Neural cell (in vitro differentiated cells): ENCODE results near the gene TAS2R20. TPM values are rescaled to one million over a fixed set of nuclear protein-coding genes. Genes with fewer than 3 reads are reported as not detected.

Source experiments
- H2AFZ ChIP-seq: fragments of 200-600, 300-800 bp; sonication (generic), shearing (Covaris generic); 2 replicates; pipeline ENCODE4 v1.6.0; 2014; ENCODE audit warnings: low read depth, mild to moderate bottlenecking, antibody characterized with exemption, low read length, moderate library complexity
- H3F3A ChIP-seq: fragments of 200-600 bp; shearing (Covaris generic); 2 replicates; pipeline ENCODE4 v1.6.1; 2016; ENCODE audit warnings: mild to moderate bottlenecking, moderate library complexity, mixed read lengths, antibody characterized with exemption, low read length; ENCODE audit not compliant: insufficient read depth, poor library complexity, severe bottlenecking
- H3K27ac ChIP-seq: fragments of 200-600, 300-800 bp; sonication (generic), shearing (Covaris generic); 2 replicates; pipeline ENCODE4 v1.5.1; 2014; ENCODE audit warnings: mild to moderate bottlenecking, low read length, moderate library complexity
- H3K27me3 ChIP-seq: fragments of 300-800, 200-600 bp; sonication (generic), shearing (Covaris generic); 2 replicates; pipeline ENCODE4 v1.6.0; 2014; ENCODE audit warnings: mild to moderate bottlenecking, low read depth, low read length, moderate library complexity; ENCODE audit not compliant: insufficient read depth
- H3K36me3 ChIP-seq: fragments of 300-800, 200-600 bp; sonication (generic), shearing (Covaris generic); 2 replicates; pipeline ENCODE4 v1.5.1; 2014; ENCODE audit warnings: mild to moderate bottlenecking, antibody characterized with exemption, low read length, moderate library complexity; ENCODE audit not compliant: insufficient read depth
- H3K4me2 ChIP-seq: fragments of 300-800, 200-600 bp; sonication (generic), shearing (Covaris generic); 2 replicates; pipeline ENCODE4 v1.6.0; 2014; ENCODE audit warnings: mild to moderate bottlenecking, low read length
- H3K4me3 ChIP-seq: fragments of 300-800, 200-600 bp; sonication (generic), shearing (Covaris generic); 2 replicates; pipeline ENCODE4 v1.5.1; 2014; ENCODE audit warnings: mild to moderate bottlenecking, low read length, moderate library complexity
- H3K79me2 ChIP-seq: fragments of 200-600 bp; shearing (Covaris generic); replicated peaks from 2 replicates; pipeline ENCODE4 v1.6.0; 2014; ENCODE audit warnings: mild to moderate bottlenecking, low read length, moderate library complexity; ENCODE audit not compliant: insufficient read depth
- H3K9ac ChIP-seq: fragments of 300-800, 200-600 bp; sonication (generic), shearing (Covaris generic); 2 replicates; pipeline ENCODE4 v1.6.1; 2016; ENCODE audit warnings: mild to moderate bottlenecking, low read length, mixed read lengths
- H3K9me2 ChIP-seq: fragments of 200-600 bp; shearing (Covaris generic); 2 replicates; pipeline ENCODE4 v1.6.1; 2016; ENCODE audit warnings: mild to moderate bottlenecking, low read length, mixed read lengths; ENCODE audit not compliant: insufficient read depth
- H3K9me3 ChIP-seq: fragments of 200-600, 300-800 bp; sonication (generic), shearing (Covaris generic); 2 replicates; pipeline ENCODE4 v1.6.1; 2016; ENCODE audit warnings: mild to moderate bottlenecking, mixed run types, low read length, moderate library complexity, mixed read lengths
- H4K20me1 ChIP-seq: fragments of 200-600 bp; shearing (Covaris generic); 2 replicates; pipeline ENCODE4 v1.6.1; 2016; ENCODE audit warnings: mild to moderate bottlenecking, mixed run types; ENCODE audit not compliant: insufficient read depth
- EP300 ChIP-seq: fragments of 450-650 bp; conservative IDR thresholded peaks from 2 replicates; pipeline ENCODE4 v1.6.1; 2014; ENCODE audit warnings: antibody characterized with exemption, mild to moderate bottlenecking, moderate library complexity; ENCODE audit not compliant: poor library complexity, severe bottlenecking
- EZH2 ChIP-seq: fragments of 200-600, 300-800 bp; shearing (Covaris generic), sonication (generic); IDR thresholded peaks from 2 replicates; pipeline ENCODE4 v1.6.1; 2014; ENCODE audit warnings: antibody characterized with exemption, low read length, borderline replicate concordance, mild to moderate bottlenecking; ENCODE audit not compliant: insufficient read depth, poor library complexity, severe bottlenecking
- MXI1 ChIP-seq: fragments of 450-650 bp; conservative IDR thresholded peaks from 2 replicates; pipeline ENCODE4 v1.6.1; 2014; ENCODE audit warnings: antibody characterized with exemption, mild to moderate bottlenecking; ENCODE audit not compliant: poor library complexity, severe bottlenecking
- POLR2AphosphoS5 ChIP-seq: IDR thresholded peaks from 2 replicates; pipeline ENCODE4 v1.6.1; 2012
- RAD21 ChIP-seq: fragments of 450-650 bp; conservative IDR thresholded peaks from 2 replicates; pipeline ENCODE4 v1.6.1; 2014; ENCODE audit warnings: antibody characterized with exemption, mild to moderate bottlenecking, moderate library complexity
- SMC3 ChIP-seq: fragments of 450-650 bp; conservative IDR thresholded peaks from 2 replicates; pipeline ENCODE4 v1.6.1; 2014; ENCODE audit warnings: antibody characterized with exemption, mild to moderate bottlenecking, moderate library complexity; ENCODE audit not compliant: poor library complexity
- TAF1 ChIP-seq: IDR thresholded peaks from 2 replicates; pipeline ENCODE4 v1.6.1; 2012; ENCODE audit warnings: low read depth
- polyA plus RNA-seq: library from polyadenylated mRNA; depleted of rRNA; stranded (reverse); fragments of >200 nt; gene quantifications from 2 replicates; pipeline ENCODE4 v1.2.3, GENCODE V29; 2014
- TF ChIP-seq, protein P1 (sequence below): fragments of 450-650 bp; IDR thresholded peaks from 2 replicates; pipeline ENCODE4 v1.5.1; 2014; ENCODE audit warnings: antibody characterized with exemption, mild to moderate bottlenecking, moderate library complexity; ENCODE audit not compliant: poor library complexity, severe bottlenecking
- TF ChIP-seq, protein P2 (sequence below): IDR thresholded peaks from 2 replicates; pipeline ENCODE4 v1.6.1; 2012; ENCODE audit warnings: borderline replicate concordance

TAS2R20 gene
- polyA plus RNA-seq, 1 donor from 2014 or later, result 3.3 TPM

DNA sequence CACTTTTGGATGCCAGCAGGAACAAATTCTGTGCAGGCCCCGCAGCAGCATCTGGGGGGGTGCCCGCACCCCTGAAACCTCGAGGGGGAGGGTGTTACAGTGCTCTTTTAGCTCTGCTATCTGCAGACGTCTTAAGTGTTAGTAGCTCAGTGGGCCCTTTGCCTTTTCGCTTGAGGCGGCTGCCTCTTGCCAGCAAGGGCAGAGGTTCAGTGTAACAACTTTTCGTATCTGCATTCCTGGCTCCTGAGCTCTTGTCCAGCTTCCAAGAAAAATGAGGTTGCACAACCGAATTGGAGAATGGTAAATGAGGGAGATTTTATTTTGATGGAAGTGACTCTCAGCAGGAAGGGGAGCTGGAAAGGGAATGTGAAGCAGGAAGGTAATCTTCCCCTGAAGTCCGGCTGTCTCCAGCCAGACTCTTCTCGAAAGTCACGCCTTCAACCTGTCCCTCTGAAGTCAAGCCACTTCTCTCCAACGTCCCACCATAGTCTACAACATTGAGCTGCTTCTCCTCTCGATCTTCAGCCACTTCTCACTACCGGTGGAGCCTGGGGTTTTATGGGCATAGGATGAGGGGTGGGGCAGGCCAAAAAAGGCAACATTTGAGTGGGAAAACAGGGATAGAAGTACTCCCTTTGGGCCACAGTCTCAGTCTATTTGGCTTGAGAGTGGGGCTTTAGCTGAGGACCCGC, 29.2 kb downstream of the TAS2R20 start:
- Histone ChIP-seq H3K9me2 (no peaks in the 10 kb centered on the region), H3K79me2 (no peaks in the 10 kb centered on the region), H3F3A (no peaks in the 10 kb centered on the region), H3K27ac (no peak overlapping the region), H4K20me1 (no peaks in the 10 kb centered on the region), H3K9ac (no peak overlapping the region), H3K4me2 (no peak overlapping the region), H3K36me3 (no peaks in the 10 kb centered on the region), H3K4me3 (no peak overlapping the region), H3K27me3 (no peaks in the 10 kb centered on the region), H2AFZ (no peak overlapping the region), H3K9me3 (no peaks in the 10 kb centered on the region)
- TF ChIP-seq, protein P1, sequence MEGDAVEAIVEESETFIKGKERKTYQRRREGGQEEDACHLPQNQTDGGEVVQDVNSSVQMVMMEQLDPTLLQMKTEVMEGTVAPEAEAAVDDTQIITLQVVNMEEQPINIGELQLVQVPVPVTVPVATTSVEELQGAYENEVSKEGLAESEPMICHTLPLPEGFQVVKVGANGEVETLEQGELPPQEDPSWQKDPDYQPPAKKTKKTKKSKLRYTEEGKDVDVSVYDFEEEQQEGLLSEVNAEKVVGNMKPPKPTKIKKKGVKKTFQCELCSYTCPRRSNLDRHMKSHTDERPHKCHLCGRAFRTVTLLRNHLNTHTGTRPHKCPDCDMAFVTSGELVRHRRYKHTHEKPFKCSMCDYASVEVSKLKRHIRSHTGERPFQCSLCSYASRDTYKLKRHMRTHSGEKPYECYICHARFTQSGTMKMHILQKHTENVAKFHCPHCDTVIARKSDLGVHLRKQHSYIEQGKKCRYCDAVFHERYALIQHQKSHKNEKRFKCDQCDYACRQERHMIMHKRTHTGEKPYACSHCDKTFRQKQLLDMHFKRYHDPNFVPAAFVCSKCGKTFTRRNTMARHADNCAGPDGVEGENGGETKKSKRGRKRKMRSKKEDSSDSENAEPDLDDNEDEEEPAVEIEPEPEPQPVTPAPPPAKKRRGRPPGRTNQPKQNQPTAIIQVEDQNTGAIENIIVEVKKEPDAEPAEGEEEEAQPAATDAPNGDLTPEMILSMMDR, result no peak
- TF ChIP-seq TAF1, result no peak
- no peak for TF ChIP-seq EP300
- TF ChIP-seq POLR2AphosphoS5, result no peak
- TF ChIP-seq EZH2, result no peak
- TF ChIP-seq SMC3, result no peak
- TF ChIP-seq, protein P2, sequence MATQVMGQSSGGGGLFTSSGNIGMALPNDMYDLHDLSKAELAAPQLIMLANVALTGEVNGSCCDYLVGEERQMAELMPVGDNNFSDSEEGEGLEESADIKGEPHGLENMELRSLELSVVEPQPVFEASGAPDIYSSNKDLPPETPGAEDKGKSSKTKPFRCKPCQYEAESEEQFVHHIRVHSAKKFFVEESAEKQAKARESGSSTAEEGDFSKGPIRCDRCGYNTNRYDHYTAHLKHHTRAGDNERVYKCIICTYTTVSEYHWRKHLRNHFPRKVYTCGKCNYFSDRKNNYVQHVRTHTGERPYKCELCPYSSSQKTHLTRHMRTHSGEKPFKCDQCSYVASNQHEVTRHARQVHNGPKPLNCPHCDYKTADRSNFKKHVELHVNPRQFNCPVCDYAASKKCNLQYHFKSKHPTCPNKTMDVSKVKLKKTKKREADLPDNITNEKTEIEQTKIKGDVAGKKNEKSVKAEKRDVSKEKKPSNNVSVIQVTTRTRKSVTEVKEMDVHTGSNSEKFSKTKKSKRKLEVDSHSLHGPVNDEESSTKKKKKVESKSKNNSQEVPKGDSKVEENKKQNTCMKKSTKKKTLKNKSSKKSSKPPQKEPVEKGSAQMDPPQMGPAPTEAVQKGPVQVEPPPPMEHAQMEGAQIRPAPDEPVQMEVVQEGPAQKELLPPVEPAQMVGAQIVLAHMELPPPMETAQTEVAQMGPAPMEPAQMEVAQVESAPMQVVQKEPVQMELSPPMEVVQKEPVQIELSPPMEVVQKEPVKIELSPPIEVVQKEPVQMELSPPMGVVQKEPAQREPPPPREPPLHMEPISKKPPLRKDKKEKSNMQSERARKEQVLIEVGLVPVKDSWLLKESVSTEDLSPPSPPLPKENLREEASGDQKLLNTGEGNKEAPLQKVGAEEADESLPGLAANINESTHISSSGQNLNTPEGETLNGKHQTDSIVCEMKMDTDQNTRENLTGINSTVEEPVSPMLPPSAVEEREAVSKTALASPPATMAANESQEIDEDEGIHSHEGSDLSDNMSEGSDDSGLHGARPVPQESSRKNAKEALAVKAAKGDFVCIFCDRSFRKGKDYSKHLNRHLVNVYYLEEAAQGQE, result no peak
- TF ChIP-seq RAD21, result no peak
- TF ChIP-seq MXI1, result no peak

DNA sequence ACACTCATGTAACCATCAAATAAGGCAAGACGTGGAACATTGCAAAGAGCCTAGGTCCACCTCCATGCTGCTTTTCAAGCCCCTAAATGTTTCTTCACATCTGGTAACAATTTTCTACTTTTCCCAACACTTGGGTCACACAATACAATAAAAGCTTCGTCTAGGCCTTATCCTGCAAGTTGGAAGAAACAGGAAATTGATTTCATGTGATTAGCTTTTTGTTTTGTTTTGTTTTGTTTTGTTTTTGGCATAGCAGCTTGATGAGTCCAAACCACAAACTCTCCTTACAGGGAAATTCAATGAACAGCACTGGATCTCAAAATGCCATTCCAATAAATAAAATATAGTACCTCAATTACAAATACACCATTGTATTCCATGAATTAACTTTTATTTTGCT, 30.7 kb downstream of the TAS2R20 start:
- no peaks in the 10 kb centered on the region for H3K9me2 ChIP-seq
- H3K9me3 ChIP-seq, result no peaks in the 10 kb centered on the region
- H4K20me1 ChIP-seq, result no peaks in the 10 kb centered on the region
- no peak overlapping the region for H3K27ac ChIP-seq
- no peak overlapping the region for H2AFZ ChIP-seq
- no peaks in the 10 kb centered on the region for H3K36me3 ChIP-seq
- H3F3A ChIP-seq, result no peaks in the 10 kb centered on the region
- H3K79me2 ChIP-seq, result no peaks in the 10 kb centered on the region
- H3K4me2 ChIP-seq, result no peak overlapping the region
- no peaks in the 10 kb centered on the region for H3K27me3 ChIP-seq
- no peak for TF ChIP-seq EP300
- no peak for TF ChIP-seq SMC3
- no peak for TF ChIP-seq RAD21
- TF ChIP-seq, protein P2, result no peak
- TF ChIP-seq MXI1, result no peak
- TF ChIP-seq, protein P1, result no peak
- TF ChIP-seq POLR2AphosphoS5, result no peak
- TF ChIP-seq EZH2, result no peak
- no peak for TF ChIP-seq TAF1
- no peak overlapping the region for H3K4me3 ChIP-seq
- H3K9ac ChIP-seq, result no peak overlapping the region
